ENCODE data around the gene KCNQ5.

Gene KCNQ5

GRCh38 chr6:72824833-72825232 lies 203.0 kb downstream of the KCNQ5 start:
- H3K27ac Mint-ChIP-seq, result peak overlapping the region; percentile 31
- H3K36me3 Mint-ChIP-seq (ENCODE audit: low read depth), result no peaks in the 10 kb centered on the region
- no peaks in the 10 kb centered on the region for H3K27me3 Mint-ChIP-seq
- peaks cover 13% of the 10 kb centered on the region for H3K4me1 Mint-ChIP-seq (ENCODE audit: low read depth)
- intact Hi-C loops (cut with micrococcal nuclease), result no loop called here
- peaks cover 9% of the 10 kb centered on the region for H3K9me3 Mint-ChIP-seq
- H3K4me3 Mint-ChIP-seq, result no peak overlapping the region

- Mint-ChIP-seq H3K9me3 (peaks cover 10% of the 10 kb centered on the region), H3K4me1 (ENCODE audit: low read depth) (peaks cover 13% of the 10 kb centered on the region), H3K4me3 (no peak overlapping the region), H3K36me3 (ENCODE audit: low read depth) (no peaks in the 10 kb centered on the region), H3K27me3 (no peaks in the 10 kb centered on the region), H3K27ac (peak overlapping the region; percentile 31)
- intact Hi-C loops (cut with micrococcal nuclease), result no loop called here
Observed at GRCh38 chr6:72825315-72825911, 203.5 kb downstream of the KCNQ5 start.

- Mint-ChIP-seq H3K4me3 (no peak overlapping the region), H3K27me3 (no peaks in the 10 kb centered on the region), H3K4me1 (ENCODE audit: low read depth) (peaks cover 13% of the 10 kb centered on the region), H3K27ac (no peak overlapping the region), H3K36me3 (ENCODE audit: low read depth) (no peaks in the 10 kb centered on the region), H3K9me3 (peaks cover 10% of the 10 kb centered on the region)
- intact Hi-C loops (cut with micrococcal nuclease), result no loop called here
Observed at GRCh38 chr6:72826037-72826436, 204.2 kb downstream of the KCNQ5 start.

GRCh38 chr6:72826744-72827438 lies 205.0 kb downstream of the KCNQ5 start:
- Mint-ChIP-seq H3K36me3 (ENCODE audit: low read depth) (no peaks in the 10 kb centered on the region), H3K27ac (no peak overlapping the region), H3K27me3 (no peaks in the 10 kb centered on the region), H3K9me3 (peaks cover 10% of the 10 kb centered on the region), H3K4me3 (no peak overlapping the region), H3K4me1 (ENCODE audit: low read depth) (peaks cover 13% of the 10 kb centered on the region)
- intact Hi-C loops (cut with micrococcal nuclease), result no loop called here

- no peak overlapping the region for H3K4me3 Mint-ChIP-seq
- no peaks in the 10 kb centered on the region for H3K27me3 Mint-ChIP-seq
- peaks cover 13% of the 10 kb centered on the region for H3K4me1 Mint-ChIP-seq (ENCODE audit: low read depth)
- peaks cover 10% of the 10 kb centered on the region for H3K9me3 Mint-ChIP-seq
- no peaks in the 10 kb centered on the region for H3K36me3 Mint-ChIP-seq (ENCODE audit: low read depth)
- intact Hi-C loops (cut with micrococcal nuclease), result no loop called here
- no peak overlapping the region for H3K27ac Mint-ChIP-seq
Observed at GRCh38 chr6:72828904-72829303, 207.0 kb downstream of the KCNQ5 start.

- intact Hi-C loops (cut with micrococcal nuclease), result no loop called here
- Mint-ChIP-seq H3K36me3 (ENCODE audit: low read depth) (no peaks in the 10 kb centered on the region), H3K27ac (no peak overlapping the region), H3K9me3 (peaks cover 10% of the 10 kb centered on the region), H3K4me3 (no peak overlapping the region), H3K27me3 (no peaks in the 10 kb centered on the region), H3K4me1 (ENCODE audit: low read depth) (no peaks in the 10 kb centered on the region)
Observed at GRCh38 chr6:72832271-72832670, 210.4 kb downstream of the KCNQ5 start.

- no peaks in the 10 kb centered on the region for H3K9me3 Mint-ChIP-seq
- no peak overlapping the region for H3K27ac Mint-ChIP-seq
- H3K36me3 Mint-ChIP-seq (ENCODE audit: low read depth), result no peaks in the 10 kb centered on the region
- no peaks in the 10 kb centered on the region for H3K4me1 Mint-ChIP-seq (ENCODE audit: low read depth)
- intact Hi-C loops (cut with micrococcal nuclease), result no loop called here
- no peaks in the 10 kb centered on the region for H3K27me3 Mint-ChIP-seq
- H3K4me3 Mint-ChIP-seq, result no peak overlapping the region
Observed at GRCh38 chr6:72835749-72836148, 213.9 kb downstream of the KCNQ5 start.

- intact Hi-C loops (cut with micrococcal nuclease), result no loop called here
- Mint-ChIP-seq H3K9me3 (no peaks in the 10 kb centered on the region), H3K4me3 (no peak overlapping the region), H3K36me3 (ENCODE audit: low read depth) (no peaks in the 10 kb centered on the region), H3K27ac (no peak overlapping the region), H3K4me1 (ENCODE audit: low read depth) (no peaks in the 10 kb centered on the region), H3K27me3 (no peaks in the 10 kb centered on the region)
Observed at GRCh38 chr6:72836971-72837370, 215.1 kb downstream of the KCNQ5 start.

GRCh38 chr6:72841195-72841594 lies 219.3 kb downstream of the KCNQ5 start:
- intact Hi-C loops (cut with micrococcal nuclease), result no loop called here
- no peaks in the 10 kb centered on the region for H3K36me3 Mint-ChIP-seq (ENCODE audit: low read depth)
- H3K4me3 Mint-ChIP-seq, result no peak overlapping the region
- H3K9me3 Mint-ChIP-seq, result no peaks in the 10 kb centered on the region
- H3K27ac Mint-ChIP-seq, result no peak overlapping the region
- H3K27me3 Mint-ChIP-seq, result no peaks in the 10 kb centered on the region
- no peaks in the 10 kb centered on the region for H3K4me1 Mint-ChIP-seq (ENCODE audit: low read depth)

GRCh38 chr6:72842140-72842539 lies 220.3 kb downstream of the KCNQ5 start:
- Mint-ChIP-seq H3K4me1 (ENCODE audit: low read depth) (no peaks in the 10 kb centered on the region), H3K4me3 (no peak overlapping the region), H3K9me3 (no peaks in the 10 kb centered on the region), H3K36me3 (ENCODE audit: low read depth) (no peaks in the 10 kb centered on the region), H3K27me3 (no peaks in the 10 kb centered on the region), H3K27ac (no peak overlapping the region)
- intact Hi-C loops (cut with micrococcal nuclease), result no loop called here

- no peaks in the 10 kb centered on the region for H3K27me3 Mint-ChIP-seq
- H3K4me1 Mint-ChIP-seq (ENCODE audit: low read depth), result no peaks in the 10 kb centered on the region
- no peaks in the 10 kb centered on the region for H3K36me3 Mint-ChIP-seq (ENCODE audit: low read depth)
Observed at GRCh38 chr6:72844614-72845013, 222.8 kb downstream of the KCNQ5 start.

GRCh38 chr6:72849346-72849745 lies 227.5 kb downstream of the KCNQ5 start:
- H3K4me1 Mint-ChIP-seq (ENCODE audit: low read depth), result no peaks in the 10 kb centered on the region
- H3K9me3 Mint-ChIP-seq, result peaks cover 17% of the 10 kb centered on the region
- intact Hi-C loops (cut with micrococcal nuclease), result no loop called here
- no peaks in the 10 kb centered on the region for H3K27me3 Mint-ChIP-seq
- H3K4me3 Mint-ChIP-seq, result no peak overlapping the region
- no peak overlapping the region for H3K27ac Mint-ChIP-seq
- no peaks in the 10 kb centered on the region for H3K36me3 Mint-ChIP-seq (ENCODE audit: low read depth)

More at GRCh38 chr6:72844614-72845013, 222.8 kb downstream of the KCNQ5 start:
- Mint-ChIP-seq H3K4me3 (no peak overlapping the region), H3K9me3 (peaks cover 17% of the 10 kb centered on the region), H3K27ac (no peak overlapping the region)
- intact Hi-C loops (cut with micrococcal nuclease), result no loop called here

- no peaks in the 10 kb centered on the region for H3K4me1 Mint-ChIP-seq (ENCODE audit: low read depth)
- peaks cover 17% of the 10 kb centered on the region for H3K9me3 Mint-ChIP-seq
- H3K4me3 Mint-ChIP-seq, result no peak overlapping the region
Observed at GRCh38 chr6:72850040-72850439, 228.2 kb downstream of the KCNQ5 start.

GRCh38 chr6:72850469-72850868 lies 228.6 kb downstream of the KCNQ5 start:
- no peaks in the 10 kb centered on the region for H3K27me3 Mint-ChIP-seq

More at GRCh38 chr6:72850040-72850439, 228.2 kb downstream of the KCNQ5 start:
- Mint-ChIP-seq H3K27me3 (no peaks in the 10 kb centered on the region), H3K27ac (no peak overlapping the region), H3K36me3 (ENCODE audit: low read depth) (no peaks in the 10 kb centered on the region)
- intact Hi-C loops (cut with micrococcal nuclease), result no loop called here

GRCh38 chr6:72855471-72855870 lies 233.6 kb downstream of the KCNQ5 start:
- no peak overlapping the region for H3K4me3 Mint-ChIP-seq

More at GRCh38 chr6:72850469-72850868, 228.6 kb downstream of the KCNQ5 start:
- Mint-ChIP-seq H3K4me3 (no peak overlapping the region), H3K4me1 (ENCODE audit: low read depth) (no peaks in the 10 kb centered on the region), H3K27ac (no peak overlapping the region), H3K9me3 (peaks cover 17% of the 10 kb centered on the region), H3K36me3 (ENCODE audit: low read depth) (no peaks in the 10 kb centered on the region)
- intact Hi-C loops (cut with micrococcal nuclease), result no loop called here

More at GRCh38 chr6:72855471-72855870, 233.6 kb downstream of the KCNQ5 start:
- Mint-ChIP-seq H3K4me1 (ENCODE audit: low read depth) (peaks cover 5% of the 10 kb centered on the region), H3K9me3 (no peaks in the 10 kb centered on the region), H3K36me3 (ENCODE audit: low read depth) (no peaks in the 10 kb centered on the region), H3K27ac (no peak overlapping the region), H3K27me3 (no peaks in the 10 kb centered on the region)
- intact Hi-C loops (cut with micrococcal nuclease), result no loop called here

Data from dendritic cell treated with granulocyte-macrophage colony-stimulating factor and Interleukin-4, amounts not matched to agents 40 ng/mL and 50 ng/mL, for 4 days (primary cell).